Measurements from ENCODE around the gene EXO5.
A peak's percentile ranks its signal among the peaks of the same experiment; 100 is the strongest.

EXO5 gene, protein sequence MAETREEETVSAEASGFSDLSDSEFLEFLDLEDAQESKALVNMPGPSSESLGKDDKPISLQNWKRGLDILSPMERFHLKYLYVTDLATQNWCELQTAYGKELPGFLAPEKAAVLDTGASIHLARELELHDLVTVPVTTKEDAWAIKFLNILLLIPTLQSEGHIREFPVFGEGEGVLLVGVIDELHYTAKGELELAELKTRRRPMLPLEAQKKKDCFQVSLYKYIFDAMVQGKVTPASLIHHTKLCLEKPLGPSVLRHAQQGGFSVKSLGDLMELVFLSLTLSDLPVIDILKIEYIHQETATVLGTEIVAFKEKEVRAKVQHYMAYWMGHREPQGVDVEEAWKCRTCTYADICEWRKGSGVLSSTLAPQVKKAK

GRCh38 chr1:40508375-40509341 lies at the start of gene EXO5:
TSS of gene EXO5 (plus strand) at chr1:40508767. CDS start at chr1:40514545, 5,778 bp downstream.
- peaks cover 28% of the 10 kb centered on the region for H3K9me3 ChIP-seq (ENCODE audit: insufficient read depth, low read length, severe bottlenecking)
- peak; percentile 97 for ATAC-seq (ENCODE audit: insufficient read depth, low read depth)
- DNase-seq: peak; percentile 88
- peaks cover 42% of the 10 kb centered on the region for H3K79me2 ChIP-seq (ENCODE audit: insufficient read depth, low read length)
- H3K27ac ChIP-seq (ENCODE audit: low read length): peak within 1 kb of the TSS; percentile 70
- peak within 1 kb of the TSS; percentile 83 for H3K9ac ChIP-seq (ENCODE audit: low read depth, low read length)
- TF ChIP-seq EZH2 (IDR thresholded peaks at IDR 0.05; ENCODE audit: borderline replicate concordance, low read depth, low read length, severe bottlenecking): no peak
- TF ChIP-seq, protein P1, sequence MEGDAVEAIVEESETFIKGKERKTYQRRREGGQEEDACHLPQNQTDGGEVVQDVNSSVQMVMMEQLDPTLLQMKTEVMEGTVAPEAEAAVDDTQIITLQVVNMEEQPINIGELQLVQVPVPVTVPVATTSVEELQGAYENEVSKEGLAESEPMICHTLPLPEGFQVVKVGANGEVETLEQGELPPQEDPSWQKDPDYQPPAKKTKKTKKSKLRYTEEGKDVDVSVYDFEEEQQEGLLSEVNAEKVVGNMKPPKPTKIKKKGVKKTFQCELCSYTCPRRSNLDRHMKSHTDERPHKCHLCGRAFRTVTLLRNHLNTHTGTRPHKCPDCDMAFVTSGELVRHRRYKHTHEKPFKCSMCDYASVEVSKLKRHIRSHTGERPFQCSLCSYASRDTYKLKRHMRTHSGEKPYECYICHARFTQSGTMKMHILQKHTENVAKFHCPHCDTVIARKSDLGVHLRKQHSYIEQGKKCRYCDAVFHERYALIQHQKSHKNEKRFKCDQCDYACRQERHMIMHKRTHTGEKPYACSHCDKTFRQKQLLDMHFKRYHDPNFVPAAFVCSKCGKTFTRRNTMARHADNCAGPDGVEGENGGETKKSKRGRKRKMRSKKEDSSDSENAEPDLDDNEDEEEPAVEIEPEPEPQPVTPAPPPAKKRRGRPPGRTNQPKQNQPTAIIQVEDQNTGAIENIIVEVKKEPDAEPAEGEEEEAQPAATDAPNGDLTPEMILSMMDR (IDR thresholded peaks at IDR 0.05; ENCODE audit: borderline replicate concordance, extremely low read depth, low read length, poor library complexity, severe bottlenecking): no peak
- peaks cover 26% of the 10 kb centered on the region for H3K4me1 ChIP-seq (ENCODE audit: insufficient read depth, low read length)
- no peaks in the 10 kb centered on the region for H4K20me1 ChIP-seq (ENCODE audit: insufficient read depth, low read length)
- peak within 1 kb of the TSS; percentile 69 to 84 for H3K4me3 ChIP-seq (ENCODE audit: low read depth in 1 of 2, low read length in 2 of 2)
- H3K36me3 ChIP-seq (ENCODE audit: insufficient read depth, low read length): peaks cover 17% of the 10 kb centered on the region
- peak within 1 kb of the TSS; percentile 91 for H2AFZ ChIP-seq (ENCODE audit: low read depth, low read length)
- peak within 1 kb of the TSS; percentile 85 for H3K4me2 ChIP-seq (ENCODE audit: insufficient read depth, low read length)
- no peaks in the 10 kb centered on the region for H3K27me3 ChIP-seq (ENCODE audit: insufficient read depth, low read length, poor library complexity)

DNA sequence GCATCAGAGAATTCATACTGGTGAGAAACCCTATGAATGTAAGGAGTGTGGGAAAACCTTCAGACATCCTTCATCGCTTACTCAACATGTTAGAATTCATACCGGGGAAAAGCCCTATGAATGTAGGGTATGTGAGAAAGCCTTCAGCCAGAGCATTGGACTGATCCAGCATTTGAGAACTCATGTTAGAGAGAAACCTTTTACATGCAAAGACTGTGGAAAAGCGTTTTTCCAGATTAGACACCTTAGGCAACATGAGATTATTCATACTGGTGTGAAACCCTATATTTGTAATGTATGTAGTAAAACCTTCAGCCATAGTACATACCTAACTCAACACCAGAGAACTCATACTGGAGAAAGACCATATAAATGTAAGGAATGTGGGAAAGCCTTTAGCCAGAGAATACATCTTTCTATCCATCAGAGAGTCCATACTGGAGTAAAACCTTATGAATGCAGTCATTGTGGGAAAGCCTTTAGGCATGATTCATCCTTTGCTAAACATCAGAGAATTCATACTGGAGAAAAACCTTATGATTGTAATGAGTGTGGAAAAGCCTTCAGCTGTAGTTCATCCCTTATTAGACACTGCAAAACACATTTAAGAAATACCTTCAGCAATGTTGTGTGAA lies 45.5 kb upstream of the EXO5 start:
- H4K20me1 ChIP-seq (ENCODE audit: insufficient read depth, low read length): no peaks in the 10 kb centered on the region
- no peak for DNase-seq
- H3K4me2 ChIP-seq (ENCODE audit: insufficient read depth, low read length): no peak overlapping the region
- TF ChIP-seq, protein P1 (IDR thresholded peaks at IDR 0.05; ENCODE audit: borderline replicate concordance, extremely low read depth, low read length, poor library complexity, severe bottlenecking): no peak
- no peak for TF ChIP-seq EZH2 (IDR thresholded peaks at IDR 0.05; ENCODE audit: borderline replicate concordance, low read depth, low read length, severe bottlenecking)
- no peak overlapping the region for H2AFZ ChIP-seq (ENCODE audit: low read depth, low read length)
- H3K4me3 ChIP-seq (ENCODE audit: low read depth in 1 of 2, low read length in 2 of 2): no peak overlapping the region
- H3K36me3 ChIP-seq (ENCODE audit: insufficient read depth, low read length): peaks cover 40% of the 10 kb centered on the region
- no peaks in the 10 kb centered on the region for H3K27me3 ChIP-seq (ENCODE audit: insufficient read depth, low read length, poor library complexity)
- H3K27ac ChIP-seq (ENCODE audit: low read length): no peak overlapping the region
- no peaks in the 10 kb centered on the region for H3K4me1 ChIP-seq (ENCODE audit: insufficient read depth, low read length)
- no peaks in the 10 kb centered on the region for H3K79me2 ChIP-seq (ENCODE audit: insufficient read depth, low read length)
- no peak overlapping the region for H3K9ac ChIP-seq (ENCODE audit: low read depth, low read length)
- ATAC-seq (ENCODE audit: insufficient read depth, low read depth): no peak
- peaks cover 89% of the 10 kb centered on the region for H3K9me3 ChIP-seq (ENCODE audit: insufficient read depth, low read length, severe bottlenecking)

GRCh38 chr1:40469327-40469726 lies 39.2 kb upstream of the EXO5 start:
- Histone ChIP-seq H3K27me3 (ENCODE audit: insufficient read depth, low read length, poor library complexity) (no peaks in the 10 kb centered on the region), H4K20me1 (ENCODE audit: insufficient read depth, low read length) (no peaks in the 10 kb centered on the region), H3K36me3 (ENCODE audit: insufficient read depth, low read length) (no peaks in the 10 kb centered on the region), H2AFZ (ENCODE audit: low read depth, low read length) (no peak overlapping the region), H3K27ac (ENCODE audit: low read length) (no peak overlapping the region), H3K9ac (ENCODE audit: low read depth, low read length) (no peak overlapping the region), H3K79me2 (ENCODE audit: insufficient read depth, low read length) (no peaks in the 10 kb centered on the region), H3K4me3 (ENCODE audit: low read depth in 1 of 2, low read length in 2 of 2) (no peak overlapping the region), H3K9me3 (ENCODE audit: insufficient read depth, low read length, severe bottlenecking) (peaks cover 62% of the 10 kb centered on the region), H3K4me1 (ENCODE audit: insufficient read depth, low read length) (no peaks in the 10 kb centered on the region), H3K4me2 (ENCODE audit: insufficient read depth, low read length) (no peak overlapping the region)
- TF ChIP-seq, protein P1 (IDR thresholded peaks at IDR 0.05; ENCODE audit: borderline replicate concordance, extremely low read depth, low read length, poor library complexity, severe bottlenecking): no peak
- TF ChIP-seq EZH2 (IDR thresholded peaks at IDR 0.05; ENCODE audit: borderline replicate concordance, low read depth, low read length, severe bottlenecking): no peak
- no peak for DNase-seq
- no peak for ATAC-seq (ENCODE audit: insufficient read depth, low read depth)

Data from DND-41 (cell line).